Measurements from ENCODE around the gene LCOR.
A peak's percentile ranks its signal among the peaks of the same experiment; 100 is the strongest.

LCOR gene

DNA sequence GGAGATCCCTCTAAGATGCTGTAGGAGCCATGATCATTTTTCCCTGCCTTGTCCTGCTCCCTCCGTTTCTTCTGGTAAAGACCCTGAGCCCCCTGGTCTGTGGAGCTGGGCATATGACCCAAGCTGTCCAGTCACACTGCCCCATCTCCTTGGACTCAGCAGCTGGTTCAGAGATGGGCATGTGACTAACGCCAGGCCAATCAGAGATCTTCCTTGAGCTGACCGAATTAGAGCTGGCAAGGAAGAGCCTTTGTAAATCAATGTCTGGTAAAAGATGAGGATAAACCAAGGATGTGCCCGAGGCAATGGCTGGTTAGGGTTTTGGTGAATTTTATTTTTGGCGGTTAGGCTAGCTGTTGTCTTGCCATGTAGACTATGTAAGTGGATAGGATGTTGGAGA, 173.3 kb downstream of the LCOR start:
- Mint-ChIP-seq H3K36me3 (ENCODE audit: insufficient read depth) (peaks cover 2% of the 10 kb centered on the region), H3K27ac (ENCODE audit: low read depth) (no peak overlapping the region), H3K9me3 (peaks cover 23% of the 10 kb centered on the region), H3K4me3 (no peak overlapping the region), H3K4me1 (no peaks in the 10 kb centered on the region), H3K27me3 (no peaks in the 10 kb centered on the region)
- ATAC-seq (replicated peaks; ENCODE audit: extremely low read depth, poor library complexity, severe bottlenecking) (no peak), DNase-seq (ENCODE audit: low spot score in 2 of 2) (no peak)

DNA sequence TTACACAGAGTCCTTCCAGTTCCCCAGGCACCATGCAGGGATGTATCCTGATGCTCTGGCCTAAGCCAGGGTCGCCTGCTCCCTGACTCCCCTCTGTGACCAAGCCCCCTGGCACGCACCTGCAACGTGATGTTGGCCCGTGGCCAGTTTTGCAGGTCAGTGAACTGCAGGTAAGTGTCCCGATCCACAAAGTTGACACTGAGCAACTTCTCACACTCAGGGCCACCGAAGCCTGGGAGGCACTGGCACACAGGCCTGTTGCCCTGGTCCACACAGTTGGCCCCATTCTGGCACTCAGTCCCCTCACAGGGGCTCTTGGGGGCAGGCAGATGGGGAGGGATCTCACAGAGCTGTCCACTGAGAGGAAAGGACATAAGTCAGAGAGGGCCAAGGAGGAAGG, 174.3 kb downstream of the LCOR start:
- no peak for DNase-seq (ENCODE audit: low spot score in 2 of 2)
- H3K36me3 Mint-ChIP-seq (ENCODE audit: insufficient read depth), result peaks cover 4% of the 10 kb centered on the region
- no peak overlapping the region for H3K4me3 Mint-ChIP-seq
- ATAC-seq (replicated peaks; ENCODE audit: extremely low read depth, poor library complexity, severe bottlenecking), result no peak
- H3K9me3 Mint-ChIP-seq, result peaks cover 23% of the 10 kb centered on the region
- no peaks in the 10 kb centered on the region for H3K27me3 Mint-ChIP-seq
- no peaks in the 10 kb centered on the region for H3K4me1 Mint-ChIP-seq
- H3K27ac Mint-ChIP-seq (ENCODE audit: low read depth), result no peak overlapping the region

DNA sequence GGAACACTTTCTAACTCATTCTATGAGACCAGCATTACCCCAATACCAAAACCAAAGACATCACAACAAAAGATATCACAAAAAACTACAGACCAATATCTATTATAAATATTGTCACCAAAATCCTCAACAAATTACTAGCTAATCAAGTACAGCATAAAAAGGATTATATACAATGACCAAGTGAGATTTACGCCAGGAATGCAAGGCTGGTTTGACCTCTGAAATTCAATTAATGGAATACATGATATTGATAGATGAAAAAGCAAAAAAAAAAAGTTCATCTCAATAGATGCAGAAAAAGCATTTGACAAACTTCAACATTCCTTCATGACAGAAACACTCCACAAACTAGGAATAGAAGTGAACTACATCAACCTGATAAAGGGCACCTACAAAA, 175.3 kb downstream of the LCOR start:
- peaks cover 1% of the 10 kb centered on the region for H3K36me3 Mint-ChIP-seq (ENCODE audit: insufficient read depth)
- no peak overlapping the region for H3K4me3 Mint-ChIP-seq
- no peak for ATAC-seq (replicated peaks; ENCODE audit: extremely low read depth, poor library complexity, severe bottlenecking)
- DNase-seq (ENCODE audit: low spot score in 2 of 2), result no peak
- H3K9me3 Mint-ChIP-seq, result peaks cover 23% of the 10 kb centered on the region
- H3K4me1 Mint-ChIP-seq, result no peaks in the 10 kb centered on the region
- H3K27me3 Mint-ChIP-seq, result no peaks in the 10 kb centered on the region
- no peak overlapping the region for H3K27ac Mint-ChIP-seq (ENCODE audit: low read depth)

DNA sequence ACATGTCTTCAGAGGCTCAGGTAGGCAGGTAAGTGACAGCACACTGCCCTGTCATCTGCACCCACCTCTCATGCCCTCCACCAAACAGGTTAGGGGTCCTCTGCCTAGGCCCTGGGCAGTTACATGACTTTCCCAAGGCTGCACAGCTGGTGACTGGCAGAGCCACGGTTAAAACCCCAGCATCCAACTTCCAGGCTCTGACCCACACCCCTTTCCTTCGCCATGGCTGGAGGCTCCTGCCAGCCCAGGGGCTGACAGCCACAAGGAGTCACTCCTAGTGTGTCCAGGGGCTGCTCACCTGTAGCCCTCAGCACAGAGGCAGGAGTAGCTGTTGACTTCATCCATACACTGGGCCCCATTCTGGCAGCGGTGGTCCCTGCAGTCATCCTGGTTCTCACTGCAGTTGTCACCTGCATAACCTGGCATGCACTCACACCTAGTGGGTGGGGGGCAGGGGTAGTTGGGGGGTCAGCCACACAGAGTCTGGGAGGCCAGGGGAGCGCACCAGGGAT, 178.7 kb downstream of the LCOR start:
- Mint-ChIP-seq H3K27ac (ENCODE audit: low read depth) (no peak overlapping the region), H3K4me3 (no peak overlapping the region), H3K4me1 (no peaks in the 10 kb centered on the region), H3K27me3 (no peaks in the 10 kb centered on the region), H3K9me3 (peaks cover 19% of the 10 kb centered on the region), H3K36me3 (ENCODE audit: insufficient read depth) (peaks cover 1% of the 10 kb centered on the region)
- DNase-seq (ENCODE audit: low spot score in 2 of 2) (no peak), ATAC-seq (replicated peaks; ENCODE audit: extremely low read depth, poor library complexity, severe bottlenecking) (no peak)

- peaks cover 1% of the 10 kb centered on the region for H3K36me3 Mint-ChIP-seq (ENCODE audit: insufficient read depth)
- no peaks in the 10 kb centered on the region for H3K27me3 Mint-ChIP-seq
- DNase-seq (ENCODE audit: low spot score in 2 of 2), result no peak
- no peak overlapping the region for H3K27ac Mint-ChIP-seq (ENCODE audit: low read depth)
- H3K4me3 Mint-ChIP-seq, result no peak overlapping the region
- ATAC-seq (replicated peaks; ENCODE audit: extremely low read depth, poor library complexity, severe bottlenecking), result no peak
- peaks cover 16% of the 10 kb centered on the region for H3K9me3 Mint-ChIP-seq
- no peaks in the 10 kb centered on the region for H3K4me1 Mint-ChIP-seq
Observed at GRCh38 chr10:97011397-97011796, 179.3 kb downstream of the LCOR start.

GRCh38 chr10:97012470-97012869, 180.4 kb downstream of the LCOR start:
- ATAC-seq (replicated peaks; ENCODE audit: extremely low read depth, poor library complexity, severe bottlenecking) (no peak), DNase-seq (ENCODE audit: low spot score in 2 of 2) (no peak)
- H3K4me3 Mint-ChIP-seq, result no peak overlapping the region
- H3K9me3 Mint-ChIP-seq, result peaks cover 5% of the 10 kb centered on the region
- H3K27me3 Mint-ChIP-seq, result no peaks in the 10 kb centered on the region
- H3K27ac Mint-ChIP-seq (ENCODE audit: low read depth), result no peak overlapping the region
- peaks cover 10% of the 10 kb centered on the region for H3K4me1 Mint-ChIP-seq
- peaks cover 1% of the 10 kb centered on the region for H3K36me3 Mint-ChIP-seq (ENCODE audit: insufficient read depth)

DNA sequence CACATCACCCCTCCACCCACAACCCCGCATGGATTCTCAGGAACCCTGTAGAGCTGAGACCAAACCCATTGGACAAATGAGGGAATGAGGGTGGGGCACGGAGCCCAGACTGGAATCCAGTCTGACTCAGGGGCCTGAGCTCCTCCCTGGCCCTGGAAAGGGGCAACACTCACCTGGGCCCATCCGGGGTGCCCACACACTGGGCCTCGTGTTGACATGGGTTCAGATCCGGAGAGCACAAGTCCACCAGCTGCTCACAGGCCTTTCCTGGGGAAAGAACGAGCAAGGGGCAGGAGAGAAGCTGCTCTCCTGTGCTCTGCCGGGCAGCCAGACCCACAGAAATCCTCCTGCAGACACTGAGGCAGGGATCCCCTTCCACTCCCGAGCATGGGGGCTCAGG, 181.5 kb downstream of the LCOR start:
- Mint-ChIP-seq H3K4me3 (no peak overlapping the region), H3K36me3 (ENCODE audit: insufficient read depth) (peaks cover 1% of the 10 kb centered on the region), H3K27ac (ENCODE audit: low read depth) (no peak overlapping the region), H3K27me3 (no peaks in the 10 kb centered on the region), H3K9me3 (no peaks in the 10 kb centered on the region), H3K4me1 (peaks cover 12% of the 10 kb centered on the region)
- DNase-seq (ENCODE audit: low spot score in 2 of 2) (no peak), ATAC-seq (replicated peaks; ENCODE audit: extremely low read depth, poor library complexity, severe bottlenecking) (no peak)

- no peaks in the 10 kb centered on the region for H3K9me3 Mint-ChIP-seq
- DNase-seq (ENCODE audit: low spot score in 2 of 2), result no peak
- peaks cover 12% of the 10 kb centered on the region for H3K4me1 Mint-ChIP-seq
- H3K27ac Mint-ChIP-seq (ENCODE audit: low read depth), result no peak overlapping the region
- peaks cover 1% of the 10 kb centered on the region for H3K36me3 Mint-ChIP-seq (ENCODE audit: insufficient read depth)
- no peak for ATAC-seq (replicated peaks; ENCODE audit: extremely low read depth, poor library complexity, severe bottlenecking)
- no peaks in the 10 kb centered on the region for H3K27me3 Mint-ChIP-seq
- no peak overlapping the region for H3K4me3 Mint-ChIP-seq
Observed at GRCh38 chr10:97013983-97014382, 181.9 kb downstream of the LCOR start.

- Mint-ChIP-seq H3K4me1 (peaks cover 12% of the 10 kb centered on the region), H3K27ac (ENCODE audit: low read depth) (no peak overlapping the region), H3K4me3 (no peak overlapping the region), H3K36me3 (ENCODE audit: insufficient read depth) (peaks cover 1% of the 10 kb centered on the region), H3K27me3 (no peaks in the 10 kb centered on the region), H3K9me3 (no peaks in the 10 kb centered on the region)
- DNase-seq (ENCODE audit: low spot score in 2 of 2), result no peak
- no peak for ATAC-seq (replicated peaks; ENCODE audit: extremely low read depth, poor library complexity, severe bottlenecking)
Observed at GRCh38 chr10:97015240-97015639, 183.1 kb downstream of the LCOR start.

- peak; percentile 19 for ATAC-seq (replicated peaks; ENCODE audit: extremely low read depth, poor library complexity, severe bottlenecking)
- Mint-ChIP-seq H3K36me3 (ENCODE audit: insufficient read depth) (no peaks in the 10 kb centered on the region), H3K9me3 (no peaks in the 10 kb centered on the region), H3K27me3 (no peaks in the 10 kb centered on the region), H3K4me3 (peak overlapping the region; percentile 50), H3K27ac (ENCODE audit: low read depth) (peak overlapping the region; percentile 67), H3K4me1 (peaks cover 12% of the 10 kb centered on the region)
- DNase-seq (ENCODE audit: low spot score in 2 of 2), result no peak
Observed at GRCh38 chr10:97016728-97017473, 184.8 kb downstream of the LCOR start.

- ATAC-seq (replicated peaks; ENCODE audit: extremely low read depth, poor library complexity, severe bottlenecking), result no peak
- no peak for DNase-seq (ENCODE audit: low spot score in 2 of 2)
- Mint-ChIP-seq H3K4me3 (no peak overlapping the region), H3K4me1 (peaks cover 12% of the 10 kb centered on the region), H3K27ac (ENCODE audit: low read depth) (no peak overlapping the region), H3K36me3 (ENCODE audit: insufficient read depth) (no peaks in the 10 kb centered on the region), H3K27me3 (no peaks in the 10 kb centered on the region), H3K9me3 (no peaks in the 10 kb centered on the region)
Observed at GRCh38 chr10:97017474-97017903, 185.4 kb downstream of the LCOR start.

DNA sequence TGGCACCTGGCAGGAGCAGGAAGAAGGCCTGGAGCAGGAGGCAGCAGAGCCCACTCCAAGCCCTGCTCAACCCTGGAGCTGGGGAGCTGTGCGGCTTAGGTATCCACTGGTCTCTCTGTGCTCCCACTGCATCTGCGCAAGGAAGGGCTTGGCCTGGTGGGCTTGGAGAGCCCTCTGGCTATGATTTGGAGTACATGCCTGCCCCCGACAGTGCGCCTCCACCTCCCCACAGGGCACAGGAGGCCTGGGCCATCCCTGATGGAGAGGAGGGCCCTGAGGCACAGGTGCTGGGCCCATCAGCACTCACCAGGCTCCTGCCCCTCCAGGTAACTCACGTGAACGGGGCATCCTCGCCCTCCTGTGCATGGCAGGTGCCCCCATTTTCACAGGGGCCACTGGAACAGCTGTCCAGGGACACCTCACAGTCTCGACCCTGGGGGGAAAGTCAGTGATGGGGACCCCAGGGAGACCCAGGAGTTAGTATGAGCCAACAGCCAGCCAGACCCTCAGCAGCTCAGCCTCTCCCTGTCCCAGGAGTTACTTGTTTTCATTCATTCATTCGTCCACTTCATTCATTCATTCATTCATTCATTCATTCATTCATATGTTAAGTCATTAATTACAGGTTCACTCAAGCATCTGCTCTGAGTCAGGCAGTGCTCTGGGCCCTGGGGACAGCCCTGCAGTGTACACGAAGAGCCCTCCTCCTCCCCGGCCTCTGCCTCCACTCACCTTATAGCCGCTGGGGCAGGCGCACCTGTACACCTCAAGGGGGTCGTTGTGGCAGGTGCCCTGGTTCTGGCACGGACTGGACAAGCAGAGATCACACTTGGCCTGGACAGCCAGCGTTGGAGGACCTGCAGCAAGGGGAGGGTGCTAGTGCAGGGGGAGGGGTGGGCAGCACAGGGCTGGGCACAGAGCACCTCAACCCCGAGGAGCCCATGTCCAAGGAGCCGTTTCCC, 186.4 kb downstream of the LCOR start:
- no peaks in the 10 kb centered on the region for H3K27me3 Mint-ChIP-seq
- H3K4me3 Mint-ChIP-seq, result no peak overlapping the region
- ATAC-seq (replicated peaks; ENCODE audit: extremely low read depth, poor library complexity, severe bottlenecking), result no peak
- no peak overlapping the region for H3K27ac Mint-ChIP-seq (ENCODE audit: low read depth)
- peaks cover 12% of the 10 kb centered on the region for H3K4me1 Mint-ChIP-seq
- no peaks in the 10 kb centered on the region for H3K9me3 Mint-ChIP-seq
- no peak for DNase-seq (ENCODE audit: low spot score in 2 of 2)
- H3K36me3 Mint-ChIP-seq (ENCODE audit: insufficient read depth), result no peaks in the 10 kb centered on the region

Measured in central memory CD8-positive, alpha-beta T cell (primary cell).